HG03439 (cell line): ENCODE results near the gene EFHC2.

Experiments
- ATAC-seq: cut with Tn5 transposase; IDR thresholded peaks from one replicate; pipeline ENCODE4 v1.9.1; 2021; ENCODE audit warnings: mild to moderate bottlenecking, moderate library complexity; ENCODE audit not compliant: unreplicated experiment

The EFHC2 gene, protein sequence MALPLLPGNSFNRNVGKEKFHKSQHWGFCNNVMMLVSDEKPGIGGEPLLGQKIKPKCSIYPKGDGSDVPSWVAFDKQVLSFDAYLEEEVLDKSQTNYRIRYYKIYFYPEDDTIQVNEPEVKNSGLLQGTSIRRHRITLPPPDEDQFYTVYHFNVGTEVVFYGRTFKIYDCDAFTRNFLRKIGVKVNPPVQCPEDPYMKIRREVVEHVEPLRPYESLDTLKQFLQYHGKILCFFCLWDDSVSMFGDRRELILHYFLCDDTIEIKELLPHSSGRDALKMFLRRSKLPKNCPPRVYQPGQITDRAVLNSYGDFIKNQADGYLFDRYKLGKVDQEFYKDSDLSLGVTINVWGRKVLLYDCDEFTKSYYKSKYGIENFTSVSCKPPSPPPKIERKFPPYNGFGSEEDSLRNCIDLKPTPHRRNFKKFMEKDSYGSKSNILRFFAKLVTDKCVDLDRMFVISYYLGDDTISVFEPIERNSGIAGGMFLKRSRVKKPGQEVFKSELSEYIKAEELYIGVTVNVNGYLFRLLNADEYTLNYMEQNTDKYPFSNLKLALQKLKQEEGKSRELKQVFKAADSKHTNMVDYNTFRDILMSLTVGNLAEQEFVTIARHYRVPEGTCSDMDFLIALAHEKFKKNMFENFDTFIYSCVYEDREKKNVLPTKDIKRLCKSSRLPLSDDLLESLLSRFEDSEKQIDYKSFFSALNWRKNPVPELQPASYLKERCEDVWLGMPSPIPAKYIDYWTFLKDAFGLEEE

DNA sequence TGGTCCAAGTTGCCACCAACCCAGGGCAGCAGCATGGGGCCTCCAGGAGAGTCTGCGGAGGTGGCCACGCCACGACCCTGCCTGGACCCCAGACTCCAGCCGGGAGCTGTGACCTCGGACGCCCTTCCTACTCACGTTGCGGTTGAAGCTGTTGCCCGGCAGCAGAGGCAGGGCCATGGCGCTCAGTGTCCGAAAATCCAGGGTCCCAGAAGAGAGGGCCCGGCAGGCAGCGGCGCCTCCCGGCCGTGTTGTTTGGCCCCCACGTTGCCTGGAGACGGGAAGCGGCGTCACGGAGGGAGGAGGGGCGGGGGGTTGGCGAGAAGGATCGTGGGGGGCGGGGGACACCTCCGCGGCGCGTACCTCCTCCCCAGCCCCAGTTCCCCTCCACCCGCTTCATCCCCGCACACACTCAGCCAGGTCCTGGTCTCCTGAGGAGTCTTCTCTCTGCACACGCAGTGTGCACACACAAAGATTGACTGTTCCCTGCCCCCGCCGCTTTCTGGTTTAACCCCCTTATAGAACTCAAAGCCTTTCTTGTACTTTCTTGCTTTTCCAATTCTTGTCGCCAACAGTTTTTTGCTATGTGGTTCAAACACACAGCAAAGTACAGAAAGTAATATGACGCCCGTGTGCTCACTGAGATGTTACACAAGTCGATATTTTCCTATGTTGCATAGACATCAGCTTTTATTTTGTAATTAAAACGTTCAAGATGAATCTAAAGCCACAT is at the start of gene EFHC2:
Gene EFHC2, minus strand, starts transcription at position 261 of the 730 bp plus-strand sequence. Its CDS starts 84 bp downstream, at position 177.
- no peak for ATAC-seq

DNA sequence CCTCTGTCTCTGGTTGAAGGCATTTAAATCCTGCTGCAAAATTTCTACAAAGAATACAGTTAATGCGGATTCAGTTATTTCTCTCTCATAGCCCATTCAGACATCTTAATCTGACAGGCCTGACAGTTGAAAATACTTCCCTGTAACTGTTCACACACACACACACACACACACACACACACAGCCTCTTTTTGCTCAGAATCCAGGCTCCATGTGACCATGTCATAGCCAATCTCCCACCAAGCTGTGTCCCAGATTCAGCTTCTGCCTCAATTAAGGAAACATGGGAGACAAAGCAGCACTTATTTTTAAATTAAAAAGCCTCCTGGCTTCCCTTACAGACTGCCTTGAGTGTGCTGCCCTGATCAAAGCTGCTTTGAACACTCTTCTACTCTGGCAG is 49.3 kb upstream of the EFHC2 start:
- ATAC-seq: no peak

DNA sequence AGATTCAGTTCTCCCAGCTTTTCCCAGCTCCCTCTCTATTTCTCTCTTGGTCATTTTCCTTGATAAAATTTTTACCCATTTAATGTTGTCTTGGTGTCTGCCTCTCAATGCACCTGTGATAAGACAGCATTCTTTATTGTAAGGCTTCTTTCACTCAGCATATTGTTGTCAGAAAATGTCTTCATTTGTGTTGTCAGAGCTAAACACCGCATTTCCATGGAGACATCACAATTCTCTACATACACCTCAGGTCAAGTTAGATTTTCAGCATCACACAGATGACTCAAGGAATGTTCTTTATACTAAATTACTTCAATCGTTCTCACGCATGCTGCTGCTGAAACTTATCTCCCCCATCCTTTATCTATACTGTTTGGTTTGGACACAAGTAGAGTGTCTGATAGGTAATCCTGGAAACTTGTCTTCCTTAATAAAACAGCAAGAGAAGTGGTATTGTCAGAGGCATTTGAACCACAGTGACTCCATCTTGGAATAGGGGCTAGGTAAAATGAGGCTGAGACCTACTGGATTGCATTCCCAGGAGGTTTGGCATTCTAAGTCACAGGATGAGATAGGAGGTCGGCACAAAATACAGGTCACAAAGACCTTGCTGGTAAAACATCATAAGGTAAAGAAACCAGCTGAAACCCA is 41.3 kb upstream of the EFHC2 start:
- no peak for ATAC-seq

DNA sequence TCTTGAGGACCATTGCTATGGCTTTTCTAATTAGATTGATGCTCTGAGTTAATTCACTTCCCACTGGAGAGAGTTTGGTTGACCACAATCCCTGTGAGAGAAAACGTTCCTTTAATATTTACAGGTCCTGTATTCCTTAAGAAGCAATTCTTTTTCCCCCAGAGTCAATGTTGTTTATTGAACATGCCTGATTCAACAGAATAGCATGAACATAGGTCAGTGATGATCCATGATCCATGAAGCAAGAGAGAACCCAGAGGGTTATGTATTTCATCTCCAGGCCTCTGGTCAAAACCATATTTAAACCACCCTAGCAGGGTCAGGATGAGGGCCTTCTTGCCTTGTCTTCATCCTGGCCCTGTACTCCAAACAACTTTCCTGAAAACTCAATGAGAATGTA is 39.4 kb upstream of the EFHC2 start:
- ATAC-seq: no peak

DNA sequence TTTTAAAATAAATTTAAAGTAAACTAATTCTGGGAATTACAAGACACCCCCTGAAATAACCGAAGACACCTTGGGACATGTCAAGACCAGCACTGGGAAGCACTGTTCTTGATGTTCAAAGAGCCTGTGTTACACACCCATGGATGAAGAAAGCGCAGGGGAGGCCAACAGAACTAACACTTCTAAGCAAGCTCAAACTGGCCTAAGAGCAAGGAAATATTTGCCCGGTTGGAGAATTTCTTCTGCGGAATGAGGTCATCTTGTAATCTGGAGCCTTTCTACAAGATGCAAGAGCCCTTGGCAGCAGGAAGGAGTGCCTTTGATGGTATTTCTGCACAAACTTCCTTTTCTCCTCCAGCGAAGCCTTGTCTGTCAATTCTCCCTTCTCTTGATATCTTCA is 9.3 kb upstream of the EFHC2 start:
- no peak for ATAC-seq

DNA sequence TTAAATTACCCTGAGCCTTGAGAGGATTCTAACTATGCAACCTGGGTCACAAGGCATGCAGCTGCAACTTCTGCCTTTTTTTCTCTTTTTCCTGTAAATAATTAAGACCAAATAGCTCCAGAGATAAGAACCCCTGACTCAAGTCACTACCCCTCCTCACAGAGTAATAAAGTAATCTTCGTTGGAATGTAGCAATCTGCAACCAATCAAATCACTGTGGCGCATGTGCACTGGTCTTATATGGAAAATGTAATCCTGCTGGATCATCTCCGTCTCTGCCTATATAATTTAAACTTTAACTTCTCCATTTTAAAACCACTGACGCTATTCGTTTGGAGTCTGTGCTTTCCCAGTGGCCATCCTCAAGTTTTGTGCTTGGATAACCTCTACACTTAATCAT is 6.1 kb upstream of the EFHC2 start:
- no peak for ATAC-seq

DNA sequence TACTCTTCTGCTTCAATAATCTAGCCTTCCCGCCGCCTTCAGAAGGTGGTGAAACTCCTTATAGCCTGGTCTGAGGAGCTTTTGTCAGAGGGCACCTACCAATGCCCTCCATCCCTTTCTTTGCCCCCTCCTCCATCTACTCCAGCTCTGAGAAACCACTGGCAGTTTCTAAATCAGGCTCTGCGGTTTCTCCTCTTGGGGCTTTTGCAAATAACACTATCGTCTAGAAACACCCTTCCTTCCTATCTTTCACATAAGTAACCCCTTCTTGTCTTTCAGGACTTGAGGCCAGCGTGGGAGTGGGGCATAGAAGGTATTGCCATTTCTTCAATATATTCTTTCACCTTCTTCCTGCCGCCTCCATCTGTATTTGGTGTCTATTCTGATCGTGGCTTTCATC is 1.2 kb upstream of the EFHC2 start:
- no peak for ATAC-seq

DNA sequence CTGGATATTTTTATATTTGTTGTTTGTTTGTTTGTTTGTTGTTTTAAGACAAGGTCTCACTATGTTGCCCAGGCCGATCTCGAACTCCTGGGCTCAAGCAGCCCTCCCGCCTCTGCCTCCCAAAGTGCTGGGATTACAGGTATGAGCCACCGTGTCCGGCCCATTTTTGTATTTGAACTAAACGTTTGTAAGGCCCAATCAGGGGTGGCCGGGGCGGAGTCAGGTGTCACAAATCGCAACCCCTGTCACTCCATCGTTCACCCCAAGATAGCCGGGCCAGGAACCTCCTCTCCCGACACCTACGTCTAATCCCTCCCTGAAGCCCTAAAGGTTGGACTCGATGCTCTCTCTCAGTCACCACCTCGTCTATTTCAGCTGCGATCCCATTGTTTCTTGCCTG is 722 bp upstream of the EFHC2 start:
- ATAC-seq: no peak

DNA sequence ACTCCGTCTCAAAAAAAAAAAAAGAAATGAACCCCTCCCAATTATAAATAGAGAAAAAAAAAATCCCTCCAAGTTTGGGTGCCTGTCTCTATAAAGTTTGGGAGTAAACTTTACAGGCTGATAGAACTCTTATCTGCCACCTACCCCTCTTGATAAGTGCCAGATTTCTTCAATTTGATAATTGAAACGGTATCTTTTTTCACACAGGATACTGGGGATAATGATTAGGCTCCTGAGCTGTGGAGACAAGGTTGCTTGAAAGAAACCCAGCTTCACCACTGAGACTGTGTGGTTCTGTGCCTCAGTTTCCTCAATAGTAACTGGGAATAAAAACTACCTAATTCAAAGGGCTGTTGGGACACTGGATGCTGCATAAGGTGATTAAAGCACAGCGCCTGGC is 606 bp downstream of the EFHC2 start:
- ATAC-seq: no peak

DNA sequence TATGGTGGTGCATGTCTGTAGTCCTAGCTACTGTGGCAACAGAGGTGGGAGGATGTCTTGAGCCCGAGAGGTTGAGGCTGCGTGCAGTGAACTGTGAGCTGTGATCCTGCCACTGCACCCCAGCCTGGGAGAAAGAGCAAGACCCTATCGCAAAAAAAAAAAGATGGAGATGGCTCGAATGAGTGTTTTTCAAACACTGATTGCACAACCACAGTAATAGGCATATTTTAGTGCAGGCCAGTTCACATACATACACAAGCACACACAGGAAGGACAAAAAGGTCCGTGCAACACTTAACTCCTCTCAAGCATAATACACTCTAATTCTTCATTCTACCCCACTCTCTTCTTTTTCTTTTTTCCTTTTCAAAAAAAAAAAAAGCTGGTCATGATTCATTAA is 5.1 kb downstream of the EFHC2 start:
- no peak for ATAC-seq

DNA sequence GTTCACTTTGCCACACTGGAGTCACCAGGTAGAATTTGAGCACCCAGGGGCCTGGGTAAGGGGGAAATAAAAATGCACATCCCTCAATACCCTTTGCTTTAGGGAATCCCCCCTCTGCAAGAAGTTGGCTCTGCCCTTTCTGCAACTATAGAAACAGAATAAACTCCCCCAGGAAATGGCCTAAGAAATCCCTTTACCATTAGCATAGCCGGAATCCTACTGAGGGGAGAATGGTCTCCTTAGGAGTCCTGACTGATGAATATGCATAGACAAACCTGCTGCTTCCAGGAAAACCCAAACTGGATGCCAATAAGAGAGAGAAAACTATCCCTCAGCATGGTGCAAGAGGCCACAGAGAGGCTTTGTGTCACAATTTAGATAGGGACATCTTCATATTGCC is 11.0 kb downstream of the EFHC2 start:
- ATAC-seq: no peak

DNA sequence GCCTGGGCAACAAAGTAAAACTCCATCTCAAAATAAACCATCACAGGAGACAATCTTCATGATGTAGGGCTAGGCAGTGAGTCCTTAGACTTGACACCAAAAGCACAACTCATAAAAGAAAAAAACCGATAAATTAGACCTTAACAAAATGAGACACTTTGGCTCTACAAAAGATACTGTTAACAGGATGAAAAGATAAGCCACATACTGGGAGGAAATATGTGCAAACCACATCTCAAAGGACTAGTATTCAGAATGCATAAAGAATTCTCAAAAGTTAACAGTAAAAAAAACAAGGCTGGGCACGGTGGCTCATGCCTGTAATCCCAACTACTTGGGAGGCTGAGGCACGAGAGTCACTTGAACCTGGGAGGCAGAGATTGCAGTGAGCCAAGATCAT is 13.2 kb downstream of the EFHC2 start:
- ATAC-seq: no peak

DNA sequence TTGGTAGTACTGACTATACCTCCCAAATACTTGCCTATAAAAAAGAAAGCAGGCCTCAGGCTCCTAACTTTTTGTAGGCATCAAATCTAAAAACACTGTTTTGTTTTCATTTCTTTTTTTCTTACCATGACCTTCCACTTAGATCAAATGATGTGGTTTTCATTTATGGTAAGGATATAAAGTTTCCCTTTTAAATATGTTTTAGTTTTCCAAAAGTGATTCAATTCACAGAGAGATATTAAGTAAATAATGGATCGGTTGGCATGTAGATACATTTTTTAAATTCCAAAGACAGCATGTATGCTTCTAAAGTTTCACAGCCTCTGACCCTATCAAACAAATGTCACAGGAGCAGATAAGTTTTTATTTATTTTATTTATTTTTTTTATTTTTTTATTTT is 23.9 kb downstream of the EFHC2 start:
- ATAC-seq: no peak

DNA sequence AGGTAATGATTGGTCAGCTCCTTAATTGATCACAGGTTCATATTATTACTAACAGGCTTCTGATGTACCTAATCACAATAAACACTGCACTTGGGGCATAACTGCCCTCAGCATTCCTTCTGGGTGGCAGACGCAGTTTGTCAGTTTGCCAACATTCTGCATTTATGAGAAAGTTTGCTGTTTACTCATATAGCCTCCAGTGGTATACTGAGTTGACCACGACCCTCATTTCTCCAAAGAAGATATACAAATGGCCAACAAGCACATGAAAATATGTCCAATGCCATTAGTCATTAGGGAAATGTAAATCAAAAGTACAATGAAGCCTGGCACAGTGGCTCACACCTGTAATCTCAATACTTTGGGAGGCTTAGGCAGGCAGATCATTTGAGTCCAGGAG is 26.3 kb downstream of the EFHC2 start:
- no peak for ATAC-seq

DNA sequence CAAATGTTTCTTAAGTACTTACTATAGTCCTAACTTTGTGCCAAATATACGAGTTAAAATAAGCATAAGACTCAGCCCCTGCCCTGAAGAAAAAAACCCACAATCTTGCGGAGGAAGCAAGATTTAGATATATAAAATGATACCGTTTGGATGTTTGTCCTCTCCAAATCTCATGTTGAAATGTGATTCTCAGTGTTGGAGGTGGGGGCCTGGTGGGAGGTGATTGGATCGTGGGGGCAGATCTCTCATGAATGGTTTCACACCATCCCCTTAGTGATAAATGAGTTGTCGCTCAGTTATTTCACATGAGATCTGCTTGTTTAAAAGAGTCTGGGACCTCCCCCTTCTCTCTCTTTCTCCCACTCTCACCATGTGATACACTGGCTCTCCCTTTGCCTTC is 28.7 kb downstream of the EFHC2 start:
- no peak for ATAC-seq

DNA sequence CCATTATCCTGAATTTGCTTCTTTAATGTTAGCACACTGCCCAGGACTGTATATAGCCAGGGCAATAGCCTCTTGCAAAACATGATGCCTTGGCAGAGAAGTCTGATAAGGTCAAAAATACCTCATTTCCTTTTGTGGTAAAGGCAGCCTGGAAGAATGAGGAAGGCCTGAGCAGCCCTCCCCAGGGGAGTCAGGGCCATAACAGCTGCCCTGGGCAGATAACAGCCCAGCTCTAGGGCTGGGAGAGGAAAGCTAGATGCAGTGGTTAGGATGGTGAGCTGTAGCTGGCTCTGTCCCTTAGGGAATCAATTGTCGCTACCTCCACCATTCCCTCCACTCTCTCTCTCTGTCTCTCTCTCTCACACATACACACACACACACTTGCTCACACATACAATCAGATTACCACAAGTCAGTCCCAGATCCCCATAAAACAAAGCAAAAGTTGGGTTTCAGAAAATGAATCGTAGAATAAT is 29.2 kb downstream of the EFHC2 start:
- no peak for ATAC-seq

DNA sequence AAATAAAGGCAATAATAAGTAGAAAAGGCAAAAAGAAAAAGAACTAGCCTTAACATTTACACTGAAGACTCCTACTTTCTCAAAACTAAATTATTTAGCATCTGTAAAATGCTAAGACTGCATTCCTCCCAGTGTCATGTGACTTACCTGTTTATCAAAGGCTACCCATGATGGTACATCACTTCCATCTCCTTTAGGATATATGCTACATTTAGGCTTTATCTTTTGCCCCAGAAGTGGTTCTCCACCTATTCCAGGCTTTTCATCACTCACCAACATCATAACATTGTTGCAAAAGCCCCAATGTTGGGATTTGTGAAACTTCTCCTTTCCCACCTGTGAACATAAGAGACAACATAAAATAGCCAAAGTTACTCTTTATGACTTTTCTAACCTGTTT is 31.1 kb downstream of the EFHC2 start:
- ATAC-seq: no peak

DNA sequence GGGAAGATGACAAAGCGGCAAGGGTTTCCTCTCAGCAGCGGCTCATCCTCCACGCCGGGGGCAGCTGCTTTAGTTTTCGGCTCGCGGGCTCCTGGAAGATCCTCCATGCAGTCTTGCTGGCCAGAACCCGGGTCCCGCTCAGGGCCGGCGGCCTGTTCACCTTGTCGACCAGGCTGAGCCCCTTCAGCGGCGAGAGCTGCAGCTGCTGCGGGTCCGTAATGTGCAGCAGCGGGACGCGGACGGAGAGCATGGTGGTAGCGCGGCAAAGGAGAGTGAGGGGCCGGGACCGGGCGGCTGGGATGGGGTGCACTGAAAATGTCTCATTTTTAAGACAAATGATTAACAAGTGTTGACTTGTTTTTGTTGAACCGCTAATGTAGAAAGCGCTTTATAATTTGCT is 33.2 kb downstream of the EFHC2 start:
- ATAC-seq: no peak

DNA sequence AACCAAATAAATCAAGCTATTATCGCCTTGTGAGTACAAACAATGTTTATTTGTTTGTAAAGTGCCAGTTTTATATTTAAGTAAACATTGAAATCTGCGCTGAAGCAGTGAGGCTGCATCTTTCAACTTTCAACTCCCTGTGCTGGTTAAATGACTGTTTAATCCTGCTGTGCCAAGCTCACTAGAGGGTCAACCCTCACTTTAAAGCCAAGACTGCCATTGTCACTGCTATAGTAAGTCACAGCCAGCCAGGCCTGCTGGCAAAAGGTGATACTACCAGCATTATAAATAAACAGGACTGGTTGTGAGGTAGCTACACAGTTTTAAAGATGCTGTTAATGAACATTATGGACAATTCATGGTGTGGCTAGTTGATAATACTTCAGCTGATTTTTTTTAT is 34.6 kb downstream of the EFHC2 start:
- ATAC-seq: no peak

DNA sequence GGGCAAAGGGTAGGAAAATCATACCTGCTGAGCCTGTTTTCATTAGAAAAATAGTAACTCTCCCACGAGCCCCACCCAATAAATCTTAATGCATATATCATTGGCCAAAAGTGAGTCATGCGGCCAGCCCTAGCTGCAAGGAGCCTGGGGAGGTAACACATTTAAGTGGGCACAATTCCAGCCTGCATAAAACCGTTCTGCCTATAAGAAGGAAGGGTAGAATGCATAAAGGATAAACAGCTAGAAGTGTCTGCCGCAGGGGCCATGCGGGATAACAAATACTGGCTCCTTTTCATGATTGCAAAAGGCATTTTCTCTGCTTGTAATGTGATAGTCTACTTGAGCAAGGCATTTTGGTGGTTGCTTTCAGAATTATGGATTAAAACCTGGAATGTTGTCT is 37.1 kb downstream of the EFHC2 start:
- no peak for ATAC-seq

DNA sequence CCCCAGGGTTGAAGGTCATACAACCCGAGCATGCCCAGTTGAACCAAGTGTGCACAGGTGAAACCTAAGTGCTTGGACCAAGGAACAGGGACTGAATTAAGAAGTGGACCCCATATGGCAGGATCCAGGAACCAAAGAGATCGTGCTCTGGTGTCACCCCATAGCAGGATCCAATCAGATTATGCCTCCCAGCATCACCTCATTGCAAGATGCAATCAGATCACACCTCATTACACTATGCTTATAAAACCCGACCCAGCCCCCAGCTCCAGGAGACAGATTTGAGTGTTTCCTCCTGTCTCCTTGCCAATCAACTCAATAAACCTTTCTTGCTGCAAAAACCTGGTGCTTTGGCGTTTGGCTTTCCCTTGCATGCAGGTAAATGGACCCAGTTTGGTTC is 37.6 kb downstream of the EFHC2 start:
- no peak for ATAC-seq
